GM12865 (cell line): ENCODE measurements around the gene PCNX1.
A peak's percentile ranks its signal among the peaks of the same experiment; 100 is the strongest.

Source experiments
- DNase-seq: peaks from one replicate; pipeline ENCODE4 v3.0.0; 2010; ENCODE audit warnings: low read depth
- H3K4me3 ChIP-seq: 2 replicates; pipeline ENCODE4 v1.5.1; 2011; ENCODE audit warnings: mild to moderate bottlenecking, low read depth, low read length, control low read depth
- TF ChIP-seq, protein P1 (sequence below): IDR thresholded peaks from 2 replicates; pipeline ENCODE4 v1.5.1; 2011; ENCODE audit warnings: low read length, control low read depth, low read depth, inconsistent platforms; ENCODE audit not compliant: insufficient read depth; ENCODE audit errors: missing control alignments

Gene PCNX1

DNA sequence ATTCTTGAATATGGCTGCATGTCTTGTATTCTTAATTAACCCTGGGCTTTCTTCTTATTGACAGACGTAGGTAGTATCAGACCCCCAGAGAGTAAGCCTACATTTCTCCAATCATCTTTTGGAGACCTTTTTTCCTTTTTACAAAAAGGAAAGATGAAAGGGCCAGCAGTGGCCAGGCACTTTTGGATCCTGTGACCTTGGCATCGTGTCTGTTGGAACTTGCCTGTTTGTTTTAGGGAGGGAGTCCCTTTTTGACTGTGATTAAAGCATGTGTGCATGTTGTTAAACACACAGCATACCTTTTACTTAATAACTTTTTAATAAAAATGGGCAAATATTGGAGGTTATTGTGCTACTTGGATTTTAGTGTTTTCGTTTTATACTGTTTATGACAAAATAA is 57.2 kb downstream of the PCNX1 start:
- H3K4me3 ChIP-seq = no peak overlapping the region
- DNase-seq = no peak
- TF ChIP-seq, protein P1, sequence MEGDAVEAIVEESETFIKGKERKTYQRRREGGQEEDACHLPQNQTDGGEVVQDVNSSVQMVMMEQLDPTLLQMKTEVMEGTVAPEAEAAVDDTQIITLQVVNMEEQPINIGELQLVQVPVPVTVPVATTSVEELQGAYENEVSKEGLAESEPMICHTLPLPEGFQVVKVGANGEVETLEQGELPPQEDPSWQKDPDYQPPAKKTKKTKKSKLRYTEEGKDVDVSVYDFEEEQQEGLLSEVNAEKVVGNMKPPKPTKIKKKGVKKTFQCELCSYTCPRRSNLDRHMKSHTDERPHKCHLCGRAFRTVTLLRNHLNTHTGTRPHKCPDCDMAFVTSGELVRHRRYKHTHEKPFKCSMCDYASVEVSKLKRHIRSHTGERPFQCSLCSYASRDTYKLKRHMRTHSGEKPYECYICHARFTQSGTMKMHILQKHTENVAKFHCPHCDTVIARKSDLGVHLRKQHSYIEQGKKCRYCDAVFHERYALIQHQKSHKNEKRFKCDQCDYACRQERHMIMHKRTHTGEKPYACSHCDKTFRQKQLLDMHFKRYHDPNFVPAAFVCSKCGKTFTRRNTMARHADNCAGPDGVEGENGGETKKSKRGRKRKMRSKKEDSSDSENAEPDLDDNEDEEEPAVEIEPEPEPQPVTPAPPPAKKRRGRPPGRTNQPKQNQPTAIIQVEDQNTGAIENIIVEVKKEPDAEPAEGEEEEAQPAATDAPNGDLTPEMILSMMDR = no peak

DNA sequence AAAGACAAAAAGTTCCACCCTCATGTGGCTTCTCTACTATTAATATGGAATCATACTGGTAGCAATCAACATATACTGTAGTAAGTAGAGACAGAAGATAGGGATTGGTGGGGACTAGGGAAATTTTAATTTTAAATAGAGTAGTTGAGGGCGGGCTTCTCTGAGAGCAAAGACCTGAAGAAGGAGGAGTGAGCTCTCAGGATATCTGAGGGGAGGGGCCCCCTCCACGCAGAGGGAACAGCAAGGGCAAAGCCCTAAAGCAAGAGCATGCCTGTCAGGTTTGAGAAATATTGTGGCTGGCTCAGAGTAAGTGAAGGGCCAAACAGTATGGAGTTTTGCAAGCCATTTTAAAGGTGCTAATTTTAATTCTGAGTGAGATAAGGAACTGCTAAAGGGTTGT is 64.3 kb downstream of the PCNX1 start:
- DNase-seq = no peak
- TF ChIP-seq, protein P1 = no peak
- no peak overlapping the region for H3K4me3 ChIP-seq

DNA sequence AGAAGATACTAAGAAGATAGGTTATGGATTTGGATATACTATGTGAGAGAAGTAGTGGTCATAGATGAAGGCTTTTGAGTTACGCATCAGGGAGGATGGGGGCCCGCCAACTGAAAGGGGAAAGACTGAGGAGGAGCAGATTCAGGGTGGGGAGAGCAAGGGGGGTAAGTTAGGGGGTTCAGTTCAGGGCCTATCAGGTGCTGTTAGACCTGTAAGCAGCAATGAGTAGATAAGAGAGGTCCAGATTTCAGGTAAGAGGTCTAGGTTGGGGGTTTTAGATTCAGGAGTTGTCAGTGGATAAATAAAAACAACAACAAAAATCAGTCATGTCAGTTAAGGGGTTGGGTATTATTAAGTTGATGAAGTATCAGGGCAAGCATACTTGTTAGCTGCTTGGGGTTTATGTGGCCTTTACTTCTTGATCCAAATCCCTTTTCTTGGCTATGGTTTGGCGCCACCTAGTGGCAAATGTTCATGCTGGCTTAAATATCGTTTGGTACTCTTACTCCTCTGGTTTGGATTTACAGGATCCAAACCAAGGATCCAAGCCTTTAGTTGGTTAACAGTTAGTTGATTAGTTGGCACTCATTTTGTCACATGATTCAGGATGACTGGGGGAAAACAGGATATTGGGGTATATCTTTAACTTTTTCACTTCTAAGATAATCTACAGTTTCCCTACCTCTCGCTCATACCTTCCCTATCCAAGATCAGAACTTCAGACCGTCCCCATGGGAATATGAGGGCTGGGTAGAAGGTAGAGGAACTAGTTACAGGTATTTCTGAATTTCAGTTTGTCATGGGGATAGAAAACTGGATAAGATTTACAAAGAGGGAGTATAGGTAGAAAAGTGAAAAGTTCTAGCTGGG is 65.1 kb downstream of the PCNX1 start:
- H3K4me3 ChIP-seq = no peak overlapping the region
- peak; percentile 91 for DNase-seq
- TF ChIP-seq, protein P1 = peak; percentile 80

DNA sequence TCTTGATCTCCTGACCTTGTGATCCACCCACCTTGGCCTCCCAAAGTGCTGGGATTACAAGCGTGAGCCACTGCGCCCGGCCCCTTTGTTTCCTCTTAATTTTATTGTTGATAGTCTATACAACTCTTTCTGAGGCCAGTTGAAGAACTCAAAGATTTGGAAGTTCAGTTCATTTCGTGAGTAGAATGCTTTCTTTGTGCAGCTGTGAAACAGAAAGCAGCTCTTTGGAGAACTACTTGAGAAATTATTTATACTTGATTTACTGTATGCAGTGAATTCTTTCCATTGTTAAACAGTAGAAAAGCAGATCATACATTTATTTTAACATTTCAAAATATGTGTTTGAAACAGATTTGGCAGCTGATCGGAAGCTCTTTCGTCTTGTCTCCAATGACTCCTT is 69.3 kb downstream of the PCNX1 start:
- TF ChIP-seq, protein P1 = no peak
- no peak for DNase-seq
- no peak overlapping the region for H3K4me3 ChIP-seq

DNA sequence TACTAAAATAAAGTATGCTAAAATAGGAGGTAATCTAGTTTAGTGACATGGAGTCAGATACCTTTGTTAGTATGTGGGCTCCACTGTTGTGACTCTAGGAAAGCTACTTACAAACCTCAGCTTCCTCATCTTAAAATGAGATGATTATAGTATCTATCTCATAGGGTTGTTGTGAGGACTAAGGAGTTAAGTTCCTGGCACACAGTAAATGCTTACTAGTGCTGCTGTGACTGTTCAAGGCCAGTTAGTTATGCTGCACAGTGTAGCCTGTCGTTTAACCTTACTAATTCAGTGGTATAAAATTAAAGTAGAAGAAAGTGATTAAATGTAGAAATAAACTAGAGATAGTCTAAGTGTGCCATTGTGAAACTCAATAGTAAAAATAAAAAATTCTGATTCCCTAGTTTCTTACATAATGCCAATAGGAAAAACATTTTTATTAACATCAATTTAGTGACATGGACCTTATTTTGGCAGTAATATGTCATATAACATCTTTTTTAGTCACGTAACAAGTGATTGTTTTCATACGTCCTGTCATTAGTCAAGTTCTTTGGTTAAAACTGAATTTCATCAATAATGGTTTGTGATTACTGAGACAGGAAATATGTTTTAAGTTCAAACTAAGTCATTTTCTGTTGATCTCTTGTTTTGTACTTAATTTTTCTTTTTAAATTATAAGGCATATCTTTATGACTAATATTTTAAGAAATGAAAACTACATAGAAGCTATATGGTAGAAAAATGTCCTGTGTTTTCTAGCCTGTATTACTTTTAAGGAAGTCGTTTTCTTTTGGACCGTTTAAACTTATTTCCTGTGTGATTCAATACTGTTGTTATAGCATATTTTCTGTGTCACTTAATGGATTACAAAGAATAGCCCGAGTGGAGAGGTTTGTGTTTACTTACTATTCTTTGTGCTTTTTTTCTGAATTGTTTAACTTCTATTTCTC is 74.0 kb downstream of the PCNX1 start:
- TF ChIP-seq, protein P1 = no peak
- no peak for DNase-seq
- no peak overlapping the region for H3K4me3 ChIP-seq

DNA sequence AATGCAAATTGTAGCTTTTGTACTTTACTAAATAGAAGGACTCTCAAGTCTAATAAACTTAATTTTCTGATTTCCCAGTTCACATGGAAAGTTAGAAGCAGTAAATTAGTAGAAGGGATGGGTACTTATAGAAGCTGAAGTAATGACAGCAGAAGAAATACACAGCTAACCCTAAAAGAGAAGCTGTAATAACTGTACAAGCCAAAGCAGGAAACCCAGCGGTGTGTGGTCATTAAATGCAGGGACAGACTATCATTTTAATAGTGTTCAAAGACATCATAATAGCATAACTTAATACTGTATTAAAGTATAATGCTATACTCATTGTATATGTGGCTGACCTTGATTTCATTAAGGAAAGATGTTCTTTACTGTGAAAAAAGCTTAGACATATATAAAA is 74.9 kb downstream of the PCNX1 start:
- H3K4me3 ChIP-seq = no peak overlapping the region
- TF ChIP-seq, protein P1 = no peak
- no peak for DNase-seq
